Measurements from ENCODE around the gene ADAT3. TPM values are rescaled to one million over a fixed set of nuclear protein-coding genes. Genes with fewer than 3 reads are reported as not detected.

Gene ADAT3
- total RNA-seq, 4 donors from 2014 or later = 18.7 to 73.2 (median 30.3) TPM

DNA sequence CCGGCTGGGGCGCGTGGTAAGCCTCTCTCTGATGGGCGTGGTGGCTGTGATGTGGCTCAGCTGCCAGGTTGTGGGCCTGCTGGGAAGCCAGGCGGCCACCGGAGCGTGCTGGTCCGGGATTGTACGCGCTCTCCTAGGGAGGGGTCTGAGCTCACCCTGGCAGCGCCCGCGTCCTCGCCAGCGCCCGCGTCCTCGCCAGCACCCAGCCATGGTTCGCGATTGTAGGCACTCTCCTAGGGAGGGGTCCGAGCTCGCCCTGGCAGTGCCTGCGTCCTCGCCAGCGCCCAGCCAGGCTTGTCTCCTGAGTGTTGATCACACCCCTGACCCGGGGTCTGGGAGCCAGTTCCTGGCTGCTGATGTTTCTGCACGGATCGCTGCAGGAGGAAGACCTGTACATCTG lies 13.8 kb downstream of the ADAT3 start:
- H3K36me3 ChIP-seq = peaks cover 0 to 33% (median 10%) of the 10 kb centered on the region in 4 donors
- WGBS, 2 donors (ENCODE audit: low coverage in 1 of 2) = 96 to 100% methylated on average over 2 to 18 of the region's 28 CpGs

DNA sequence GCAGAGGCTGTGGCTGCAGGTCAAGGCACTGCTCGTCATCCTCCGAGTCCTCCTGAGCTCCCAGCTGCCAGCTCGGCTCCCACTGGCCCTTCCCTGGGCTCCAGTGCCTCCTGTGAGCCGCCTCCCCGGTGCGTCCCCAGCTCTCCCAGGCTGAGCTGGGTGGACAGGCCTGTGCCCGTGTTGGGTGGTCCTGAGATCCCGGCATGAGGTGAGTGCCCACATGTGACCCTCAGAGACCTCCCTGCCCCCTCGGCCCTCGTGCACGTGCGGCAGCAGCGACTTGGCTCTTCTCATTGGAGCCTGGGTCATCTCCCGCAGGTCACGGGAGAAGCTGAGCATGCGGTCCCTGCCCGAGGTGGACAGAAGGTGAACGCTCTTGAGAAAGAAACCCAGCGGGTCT lies 15.4 kb downstream of the ADAT3 start:
- 96% methylated on average over 17 of the region's 19 CpGs; no CpG with 5 or more reads in 1 of the 2 donors for WGBS, 2 donors (ENCODE audit: low coverage in 1 of 2)
- no peak overlapping the region for H3K4me3 ChIP-seq
- no peaks in the 10 kb centered on the region for H3K9me3 ChIP-seq
- TF ChIP-seq EP300 (IDR thresholded peaks at IDR 0.05; ENCODE audit: low read depth) (no peak), POLR2AphosphoS5 (IDR thresholded peaks at IDR 0.05) (no peak)
- TF ChIP-seq, protein P1, sequence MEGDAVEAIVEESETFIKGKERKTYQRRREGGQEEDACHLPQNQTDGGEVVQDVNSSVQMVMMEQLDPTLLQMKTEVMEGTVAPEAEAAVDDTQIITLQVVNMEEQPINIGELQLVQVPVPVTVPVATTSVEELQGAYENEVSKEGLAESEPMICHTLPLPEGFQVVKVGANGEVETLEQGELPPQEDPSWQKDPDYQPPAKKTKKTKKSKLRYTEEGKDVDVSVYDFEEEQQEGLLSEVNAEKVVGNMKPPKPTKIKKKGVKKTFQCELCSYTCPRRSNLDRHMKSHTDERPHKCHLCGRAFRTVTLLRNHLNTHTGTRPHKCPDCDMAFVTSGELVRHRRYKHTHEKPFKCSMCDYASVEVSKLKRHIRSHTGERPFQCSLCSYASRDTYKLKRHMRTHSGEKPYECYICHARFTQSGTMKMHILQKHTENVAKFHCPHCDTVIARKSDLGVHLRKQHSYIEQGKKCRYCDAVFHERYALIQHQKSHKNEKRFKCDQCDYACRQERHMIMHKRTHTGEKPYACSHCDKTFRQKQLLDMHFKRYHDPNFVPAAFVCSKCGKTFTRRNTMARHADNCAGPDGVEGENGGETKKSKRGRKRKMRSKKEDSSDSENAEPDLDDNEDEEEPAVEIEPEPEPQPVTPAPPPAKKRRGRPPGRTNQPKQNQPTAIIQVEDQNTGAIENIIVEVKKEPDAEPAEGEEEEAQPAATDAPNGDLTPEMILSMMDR (IDR thresholded peaks at IDR 0.05) = no peak
- in situ Hi-C loops (cut with MboI; ENCODE audit: low pct_ligation_motif_present in 1 of 4, low pct_unique_long_range_greater_than_20kb in 1 of 4, low sequenced_read_pairs in 3 of 4) = no loop called here
- peaks cover 0 to 33% (median 14%) of the 10 kb centered on the region in 4 donors for H3K36me3 ChIP-seq
- H3K4me1 ChIP-seq = no peaks in the 10 kb centered on the region
- DNase-seq = no peak
- intact Hi-C loops (cut with DNase I; ENCODE audit: low total_unique reads) = loop anchor here (10.0 kb wide), 1 partner anchor 154 kb away; no protein-coding TSS in a partner anchor
- no peaks in the 10 kb centered on the region for H3K27me3 ChIP-seq
- no peak overlapping the region for H3K27ac ChIP-seq

More for the DNA sequence above, 13.8 kb downstream of the ADAT3 start:
- in situ Hi-C loops (cut with MboI; ENCODE audit: low pct_ligation_motif_present in 1 of 4, low pct_unique_long_range_greater_than_20kb in 1 of 4, low sequenced_read_pairs in 3 of 4) = no loop called here
- Histone ChIP-seq H3K4me1 (no peaks in the 10 kb centered on the region), H3K4me3 (no peak overlapping the region), H3K27ac (no peak overlapping the region), H3K9me3 (no peaks in the 10 kb centered on the region), H3K27me3 (no peaks in the 10 kb centered on the region)
- no peak for DNase-seq
- no peak for TF ChIP-seq POLR2A (IDR thresholded peaks at IDR 0.05)
- TF ChIP-seq, protein P1 (IDR thresholded peaks at IDR 0.05) = no peak
- no peak for TF ChIP-seq EP300 (IDR thresholded peaks at IDR 0.05; ENCODE audit: low read depth)
- TF ChIP-seq POLR2AphosphoS5 (IDR thresholded peaks at IDR 0.05) = no peak
- intact Hi-C loops (cut with DNase I; ENCODE audit: low total_unique reads) = no loop called here

DNA sequence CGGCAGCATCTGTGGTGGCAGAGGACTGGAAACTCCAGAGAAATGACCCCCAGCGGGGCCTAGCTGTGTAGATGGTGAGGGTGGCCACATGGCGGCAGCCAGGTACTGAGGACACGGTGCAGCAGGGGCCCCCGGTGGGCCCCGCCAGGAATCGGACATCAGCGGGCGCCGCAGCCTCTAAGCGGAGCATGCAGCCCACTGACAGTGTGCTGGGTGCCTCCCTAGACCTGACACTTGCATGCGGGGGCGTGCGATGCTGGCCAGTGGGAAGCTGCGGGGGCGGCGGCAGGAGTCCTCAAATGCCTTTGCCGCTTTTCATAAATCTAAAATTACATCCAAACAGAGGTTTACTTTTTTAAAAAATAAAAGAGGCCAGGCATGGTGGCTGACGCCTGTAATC lies 16.1 kb downstream of the ADAT3 start:
- intact Hi-C loops (cut with DNase I; ENCODE audit: low total_unique reads) (loop anchor here (10.0 kb wide), 1 partner anchor 153 kb away; no protein-coding TSS in a partner anchor), in situ Hi-C loops (cut with MboI; ENCODE audit: low pct_ligation_motif_present in 1 of 4, low pct_unique_long_range_greater_than_20kb in 1 of 4, low sequenced_read_pairs in 3 of 4) (no loop called here)
- Histone ChIP-seq H3K4me1 (no peaks in the 10 kb centered on the region), H3K27ac (no peak overlapping the region), H3K9me3 (no peaks in the 10 kb centered on the region), H3K4me3 (no peak overlapping the region), H3K27me3 (no peaks in the 10 kb centered on the region), H3K36me3 (peaks cover 0 to 33% (median 14%) of the 10 kb centered on the region in 4 donors)
- TF ChIP-seq EP300 (IDR thresholded peaks at IDR 0.05; ENCODE audit: low read depth) (no peak), POLR2A (IDR thresholded peaks at IDR 0.05) (no peak), POLR2AphosphoS5 (IDR thresholded peaks at IDR 0.05) (no peak)
- TF ChIP-seq, protein P1 (IDR thresholded peaks at IDR 0.05) = no peak
- 93 to 95% methylated on average over 3 to 19 of the region's 19 CpGs for WGBS, 2 donors (ENCODE audit: low coverage in 1 of 2)
- DNase-seq = no peak

DNA sequence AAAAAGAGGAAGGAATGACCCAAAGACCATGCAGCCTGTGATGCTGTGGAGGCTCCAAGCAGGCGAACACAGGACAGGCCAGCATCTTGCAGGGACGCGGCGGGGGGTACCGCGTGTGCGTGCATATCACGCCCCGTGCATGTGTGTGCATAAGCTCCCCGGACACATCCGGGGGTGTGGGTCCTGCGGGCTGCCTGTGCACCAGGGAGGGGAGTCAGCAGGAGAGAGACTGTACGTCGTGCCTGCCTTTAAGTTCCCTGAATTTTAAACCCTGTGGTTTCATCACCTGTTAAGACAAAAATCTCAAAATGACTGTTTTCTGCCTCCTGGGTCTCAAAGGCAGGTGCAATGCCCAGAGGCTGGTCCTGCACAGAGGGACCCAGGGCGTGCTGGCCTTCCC lies 16.6 kb downstream of the ADAT3 start:
- H3K36me3 ChIP-seq = peaks cover 0 to 33% (median 14%) of the 10 kb centered on the region in 4 donors
- WGBS, 2 donors (ENCODE audit: low coverage in 1 of 2) = 77% methylated on average over 15 of the region's 15 CpGs; no CpG with 5 or more reads in 1 of the 2 donors
- intact Hi-C loops (cut with DNase I; ENCODE audit: low total_unique reads) = loop anchor here (10.0 kb wide), 1 partner anchor 153 kb away; no protein-coding TSS in a partner anchor
- H3K27me3 ChIP-seq = no peaks in the 10 kb centered on the region
- DNase-seq = no peak
- no peak overlapping the region for H3K4me3 ChIP-seq
- no peaks in the 10 kb centered on the region for H3K9me3 ChIP-seq
- in situ Hi-C loops (cut with MboI; ENCODE audit: low pct_ligation_motif_present in 1 of 4, low pct_unique_long_range_greater_than_20kb in 1 of 4, low sequenced_read_pairs in 3 of 4) = no loop called here
- no peak for TF ChIP-seq POLR2A (IDR thresholded peaks at IDR 0.05)
- TF ChIP-seq POLR2AphosphoS5 (IDR thresholded peaks at IDR 0.05) = no peak
- TF ChIP-seq, protein P1 (IDR thresholded peaks at IDR 0.05) = no peak
- TF ChIP-seq EP300 (IDR thresholded peaks at IDR 0.05; ENCODE audit: low read depth) = no peak
- H3K27ac ChIP-seq = no peak overlapping the region
- H3K4me1 ChIP-seq = no peaks in the 10 kb centered on the region
